ENCODE data around the gene DNAJC10. TPM values are rescaled to one million over a fixed set of nuclear protein-coding genes. Genes with fewer than 3 reads are reported as not detected.
"Not testable (repeated sequence)": the region's sequence is repeated elsewhere in the genome, so short reads cannot be mapped to it uniquely, and the experiment has no call there.

Gene DNAJC10
- total RNA-seq, 1 donor from 2014 or later: 141 TPM

- H3K27me3 Mint-ChIP-seq (ENCODE audit: low read depth): no peaks in the 10 kb centered on the region
- H3K27ac Mint-ChIP-seq: no peak overlapping the region
- H3K9me3 Mint-ChIP-seq: peaks cover 6% of the 10 kb centered on the region
- no peak overlapping the region for H3K4me3 Mint-ChIP-seq
- no peak for TF ChIP-seq CTCF (IDR thresholded peaks at IDR 0.05; ENCODE audit: unreplicated experiment)
- H3K36me3 Mint-ChIP-seq: no peaks in the 10 kb centered on the region
- peaks cover 5% of the 10 kb centered on the region for H3K4me1 Mint-ChIP-seq
- no peak for DNase-seq (ENCODE audit: low spot score in 2 of 2, unreplicated experiment in 2 of 2)
Observed at GRCh38 chr2:182715121-182715891, 751 bp upstream of the DNAJC10 start.

GRCh38 chr2:182716650-182716979 is 558 bp downstream of the DNAJC10 start:
- Mint-ChIP-seq H3K9me3 (no peaks in the 10 kb centered on the region), H3K27me3 (ENCODE audit: low read depth) (no peaks in the 10 kb centered on the region), H3K36me3 (peaks cover 2% of the 10 kb centered on the region), H3K27ac (no peak overlapping the region), H3K4me1 (peaks cover 5% of the 10 kb centered on the region), H3K4me3 (no peak overlapping the region)
- DNase-seq (ENCODE audit: low spot score in 2 of 2, unreplicated experiment in 2 of 2): no peak
- no peak for TF ChIP-seq CTCF (IDR thresholded peaks at IDR 0.05; ENCODE audit: unreplicated experiment)

- H3K4me1 Mint-ChIP-seq: peaks cover 5% of the 10 kb centered on the region
- H3K36me3 Mint-ChIP-seq: peaks cover 2% of the 10 kb centered on the region
- no peak for TF ChIP-seq CTCF (IDR thresholded peaks at IDR 0.05; ENCODE audit: unreplicated experiment)
- H3K4me3 Mint-ChIP-seq: peak overlapping the region; percentile 3
- H3K9me3 Mint-ChIP-seq: no peaks in the 10 kb centered on the region
- H3K27ac Mint-ChIP-seq: no peak overlapping the region
- H3K27me3 Mint-ChIP-seq (ENCODE audit: low read depth): no peaks in the 10 kb centered on the region
- DNase-seq (ENCODE audit: low spot score in 2 of 2, unreplicated experiment in 2 of 2): no peak
Observed at GRCh38 chr2:182717416-182717815, 1.4 kb downstream of the DNAJC10 start.

GRCh38 chr2:182717816-182718215 is 1.8 kb downstream of the DNAJC10 start:
- peaks cover 5% of the 10 kb centered on the region for H3K4me1 Mint-ChIP-seq
- no peaks in the 10 kb centered on the region for H3K27me3 Mint-ChIP-seq (ENCODE audit: low read depth)
- no peaks in the 10 kb centered on the region for H3K9me3 Mint-ChIP-seq
- DNase-seq (ENCODE audit: low spot score in 2 of 2, unreplicated experiment in 2 of 2): no peak
- no peak for TF ChIP-seq CTCF (IDR thresholded peaks at IDR 0.05; ENCODE audit: unreplicated experiment)
- H3K4me3 Mint-ChIP-seq: peak overlapping the region; percentile 3
- peaks cover 2% of the 10 kb centered on the region for H3K36me3 Mint-ChIP-seq
- no peak overlapping the region for H3K27ac Mint-ChIP-seq

GRCh38 chr2:182718459-182718858 is 2.4 kb downstream of the DNAJC10 start:
- Mint-ChIP-seq H3K36me3 (peaks cover 2% of the 10 kb centered on the region), H3K27ac (no peak overlapping the region), H3K9me3 (no peaks in the 10 kb centered on the region), H3K27me3 (ENCODE audit: low read depth) (no peaks in the 10 kb centered on the region), H3K4me3 (no peak overlapping the region), H3K4me1 (peaks cover 5% of the 10 kb centered on the region)
- no peak for DNase-seq (ENCODE audit: low spot score in 2 of 2, unreplicated experiment in 2 of 2)
- TF ChIP-seq CTCF (IDR thresholded peaks at IDR 0.05; ENCODE audit: unreplicated experiment): no peak

- not testable (repeated sequence) for H3K36me3 Mint-ChIP-seq; H3K27ac Mint-ChIP-seq; H3K27me3 Mint-ChIP-seq (ENCODE audit: low read depth); DNase-seq (ENCODE audit: low spot score in 2 of 2, unreplicated experiment in 2 of 2); H3K4me3 Mint-ChIP-seq; H3K4me1 Mint-ChIP-seq; H3K9me3 Mint-ChIP-seq
Observed at GRCh38 chr2:182719116-182719515, 3.1 kb downstream of the DNAJC10 start.
